ENCODE results near the gene VPS4B.
"Not testable (repeated sequence)": the region's sequence is repeated elsewhere in the genome, so short reads cannot be mapped to it uniquely, and the experiment has no call there.

VPS4B gene

DNA sequence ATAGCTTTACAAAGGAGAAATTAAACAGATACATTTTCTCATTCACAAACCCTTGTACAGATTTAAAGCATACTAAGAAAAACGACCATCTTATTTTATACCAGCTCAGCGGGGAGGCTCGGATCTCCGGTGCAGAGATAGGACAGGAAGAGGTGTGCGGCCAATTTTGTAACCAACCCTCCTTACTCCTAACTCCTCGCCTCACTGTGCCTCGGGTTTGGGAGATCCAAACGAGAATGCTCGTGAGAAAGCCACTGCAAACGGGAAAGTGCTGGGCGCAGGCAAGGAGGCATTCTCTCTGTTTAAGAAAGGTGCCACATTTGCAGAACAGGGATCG, 56.4 kb downstream of the VPS4B start:
- TF ChIP-seq, protein P1, sequence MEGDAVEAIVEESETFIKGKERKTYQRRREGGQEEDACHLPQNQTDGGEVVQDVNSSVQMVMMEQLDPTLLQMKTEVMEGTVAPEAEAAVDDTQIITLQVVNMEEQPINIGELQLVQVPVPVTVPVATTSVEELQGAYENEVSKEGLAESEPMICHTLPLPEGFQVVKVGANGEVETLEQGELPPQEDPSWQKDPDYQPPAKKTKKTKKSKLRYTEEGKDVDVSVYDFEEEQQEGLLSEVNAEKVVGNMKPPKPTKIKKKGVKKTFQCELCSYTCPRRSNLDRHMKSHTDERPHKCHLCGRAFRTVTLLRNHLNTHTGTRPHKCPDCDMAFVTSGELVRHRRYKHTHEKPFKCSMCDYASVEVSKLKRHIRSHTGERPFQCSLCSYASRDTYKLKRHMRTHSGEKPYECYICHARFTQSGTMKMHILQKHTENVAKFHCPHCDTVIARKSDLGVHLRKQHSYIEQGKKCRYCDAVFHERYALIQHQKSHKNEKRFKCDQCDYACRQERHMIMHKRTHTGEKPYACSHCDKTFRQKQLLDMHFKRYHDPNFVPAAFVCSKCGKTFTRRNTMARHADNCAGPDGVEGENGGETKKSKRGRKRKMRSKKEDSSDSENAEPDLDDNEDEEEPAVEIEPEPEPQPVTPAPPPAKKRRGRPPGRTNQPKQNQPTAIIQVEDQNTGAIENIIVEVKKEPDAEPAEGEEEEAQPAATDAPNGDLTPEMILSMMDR (IDR thresholded peaks at IDR 0.05; ENCODE audit: low read depth, low read length, missing control alignments) = no peak
- H3K4me3 ChIP-seq (ENCODE audit: low read depth, low read length) = peak overlapping the region; percentile 97
- DNase-seq (ENCODE audit: low read depth) = no peak

DNA sequence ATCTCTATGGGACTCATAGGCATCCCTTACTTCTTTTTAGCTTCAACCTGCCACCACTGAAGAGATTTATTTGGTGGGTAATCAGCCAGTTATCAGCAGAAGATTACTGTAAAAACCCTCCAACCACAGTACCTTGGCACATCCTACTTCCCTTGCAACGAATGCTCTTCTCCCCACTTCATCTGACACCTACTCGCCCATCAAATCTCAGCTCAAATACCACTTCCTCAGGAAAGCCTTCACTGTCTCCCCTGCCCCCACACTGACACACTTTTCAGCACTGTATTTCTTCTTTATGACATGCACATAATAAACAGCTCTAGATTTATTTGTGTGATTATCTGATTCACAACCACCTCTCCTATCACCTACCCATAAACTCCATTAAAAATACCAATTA, 58.3 kb downstream of the VPS4B start:
- no peak overlapping the region for H3K4me3 ChIP-seq (ENCODE audit: low read depth, low read length)
- TF ChIP-seq, protein P1 (IDR thresholded peaks at IDR 0.05; ENCODE audit: low read depth, low read length, missing control alignments) = no peak
- DNase-seq (ENCODE audit: low read depth) = no peak

DNA sequence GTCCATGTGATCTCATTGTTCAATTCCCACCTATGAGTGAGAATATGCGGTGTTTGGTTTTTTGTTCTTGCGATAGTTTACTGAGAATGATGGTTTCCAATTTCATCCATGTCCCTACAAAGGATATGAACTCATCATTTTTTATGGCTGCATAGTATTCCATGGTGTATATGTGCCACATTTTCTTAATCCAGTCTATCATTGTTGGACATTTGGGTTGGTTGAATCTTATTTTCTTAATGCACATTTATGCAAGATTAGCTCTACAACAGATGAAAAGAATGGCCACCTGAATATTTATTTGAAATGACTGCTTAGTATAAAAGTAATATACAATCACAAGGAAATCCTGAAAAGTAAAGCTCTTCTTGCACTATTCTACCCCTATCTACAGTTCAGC, 58.9 kb downstream of the VPS4B start:
- H3K4me3 ChIP-seq (ENCODE audit: low read depth, low read length); DNase-seq (ENCODE audit: low read depth): not testable (repeated sequence)

DNA sequence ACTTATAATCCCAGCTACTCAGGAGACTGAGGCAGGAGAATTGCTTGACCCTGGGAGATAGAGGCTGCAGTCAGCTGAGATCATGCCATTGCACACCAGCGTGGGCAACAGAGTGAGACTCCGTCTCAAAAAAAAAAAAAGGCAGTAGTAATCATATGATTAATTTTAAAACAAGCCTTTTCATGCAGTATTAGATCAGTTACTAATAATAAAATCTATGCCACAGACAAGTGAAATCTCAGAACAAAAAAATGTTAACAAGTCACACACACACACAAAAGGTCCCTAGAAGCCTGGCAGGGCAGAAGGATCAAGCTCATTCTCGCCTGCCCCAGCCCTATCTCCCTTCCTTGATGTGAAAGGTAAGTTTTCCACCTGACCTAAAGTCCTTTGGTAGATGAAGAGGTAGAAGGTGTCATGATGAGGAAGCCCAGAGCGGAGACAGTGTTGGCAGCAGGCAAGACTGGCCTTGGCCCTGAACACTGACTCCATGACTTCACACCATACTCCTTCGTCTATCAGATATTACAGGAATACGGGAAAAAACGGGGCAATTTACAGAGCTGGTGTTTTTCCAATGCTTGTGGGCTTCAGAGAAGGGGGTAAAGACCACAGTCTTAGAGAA, 65.9 kb downstream of the VPS4B start:
- H3K4me3 ChIP-seq (ENCODE audit: low read depth, low read length) = no peak overlapping the region
- TF ChIP-seq, protein P1 (IDR thresholded peaks at IDR 0.05; ENCODE audit: low read depth, low read length, missing control alignments) = no peak
- no peak for DNase-seq (ENCODE audit: low read depth)

DNA sequence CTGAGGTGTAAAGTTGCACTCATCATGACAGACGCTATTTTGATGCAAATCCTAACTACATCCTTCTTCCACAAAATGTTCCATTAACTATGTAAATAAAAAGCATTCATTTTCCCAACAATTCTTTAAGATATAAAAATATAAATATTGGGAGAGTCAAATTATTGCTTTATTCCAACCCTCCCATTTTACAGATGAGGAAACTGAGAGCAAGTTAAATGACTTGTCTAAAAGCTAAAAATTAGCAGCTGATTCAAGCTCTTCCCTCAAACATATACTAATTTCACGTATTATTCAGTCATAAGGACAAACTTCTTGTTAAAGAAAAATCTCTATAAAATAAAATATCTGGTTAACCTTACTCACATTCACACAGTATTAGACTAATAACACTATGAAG, 72.0 kb downstream of the VPS4B start:
- H3K4me3 ChIP-seq (ENCODE audit: low read depth, low read length) = no peak overlapping the region
- DNase-seq (ENCODE audit: low read depth) = no peak
- TF ChIP-seq, protein P1 (IDR thresholded peaks at IDR 0.05; ENCODE audit: low read depth, low read length, missing control alignments) = no peak

DNA sequence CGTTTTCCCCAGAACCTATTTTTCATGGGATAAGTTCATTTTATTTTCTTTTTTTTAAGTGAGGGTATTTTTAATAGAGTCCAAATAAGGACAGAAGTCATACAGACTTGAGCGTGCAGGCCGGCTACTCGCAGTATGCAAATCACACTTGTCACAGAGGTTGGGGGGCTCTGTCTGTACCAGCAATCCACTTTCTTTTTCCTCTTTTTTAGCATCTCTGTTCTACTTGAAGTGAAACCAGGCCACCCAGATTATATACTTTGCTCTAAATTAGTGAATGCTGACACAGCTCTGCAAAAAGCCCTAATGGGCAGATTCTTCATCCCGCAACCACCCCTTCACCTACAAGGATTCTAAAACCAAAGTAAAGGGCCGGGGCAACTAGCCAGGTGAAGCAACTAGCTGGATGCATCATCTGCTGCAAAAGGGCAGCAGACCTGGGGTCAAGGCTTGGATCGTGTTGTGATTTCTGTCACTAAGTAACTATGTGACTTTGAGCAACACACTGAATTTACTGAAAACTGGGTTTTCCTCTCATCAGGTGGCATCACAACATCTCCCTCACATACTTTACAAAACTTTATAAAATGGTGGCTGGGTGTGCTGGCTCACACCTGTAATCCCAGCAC, 73.7 kb downstream of the VPS4B start:
- H3K4me3 ChIP-seq (ENCODE audit: low read depth, low read length) = no peak overlapping the region
- no peak for DNase-seq (ENCODE audit: low read depth)
- TF ChIP-seq, protein P1 (IDR thresholded peaks at IDR 0.05; ENCODE audit: low read depth, low read length, missing control alignments) = no peak

DNA sequence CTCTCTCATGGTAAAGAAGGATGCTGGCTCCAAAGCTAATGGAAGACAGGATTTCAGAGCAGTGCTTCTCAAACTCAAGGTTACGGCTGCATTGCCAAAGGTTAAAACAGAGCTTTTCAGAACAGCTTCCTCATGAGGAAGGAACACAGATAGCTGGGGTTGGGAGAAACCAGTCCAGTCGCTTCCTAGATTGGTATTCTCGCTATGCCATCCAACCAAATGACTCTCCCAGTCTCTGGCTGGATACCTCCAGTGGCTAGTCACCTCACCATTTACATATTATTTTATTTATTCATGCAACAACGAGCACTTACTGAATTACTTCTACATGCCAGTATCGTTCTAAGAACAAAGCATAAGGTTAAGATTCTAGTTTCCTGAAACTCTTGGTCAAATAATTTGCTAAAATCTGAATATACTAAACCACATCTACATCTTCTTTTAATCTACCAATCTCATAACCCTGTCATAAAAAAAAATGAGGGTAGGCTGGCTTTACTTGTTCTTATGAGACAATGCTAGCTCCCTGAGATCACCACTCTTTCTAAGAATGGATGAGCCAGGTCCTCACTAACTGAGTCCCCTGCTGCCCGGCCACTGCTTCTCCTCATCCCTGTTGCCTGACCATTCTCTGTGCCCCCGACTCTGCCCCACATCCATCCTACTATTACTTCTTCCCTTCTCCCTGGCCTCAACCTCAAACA, 75.6 kb downstream of the VPS4B start:
- no peak for DNase-seq (ENCODE audit: low read depth)
- H3K4me3 ChIP-seq (ENCODE audit: low read depth, low read length) = no peak overlapping the region
- TF ChIP-seq, protein P1 (IDR thresholded peaks at IDR 0.05; ENCODE audit: low read depth, low read length, missing control alignments) = no peak
